ENCODE data around the gene SFTA2. TPM values are rescaled to one million over a fixed set of nuclear protein-coding genes. Genes with fewer than 3 reads are reported as not detected.

SFTA2 gene
- total and polyA plus RNA-seq, 2 donors (not counting 1 experiment from before 2014, with no cell fraction given), result not detected

GRCh38 chr6:30935018-30935417 is 3.0 kb upstream of the SFTA2 start:
- no peak overlapping the region for H3K9ac ChIP-seq (ENCODE audit: low read length)
- H3K9me3 ChIP-seq (ENCODE audit: control extremely low read depth in 1 of 3, control insufficient read depth in 2 of 3, insufficient read depth in 1 of 3, low read length in 2 of 3), result no peaks in the 10 kb centered on the region
- peaks cover 0 to 11% (median 1%) of the 10 kb centered on the region in 4 experiments for H3K27me3 ChIP-seq (replicated peaks in 1 of 4; ENCODE audit: control extremely low read depth in 1 of 4, control insufficient read depth in 3 of 4, insufficient read depth in 4 of 4, low read length in 3 of 4)
- Mint-ChIP-seq H3K9me3 (ENCODE audit: insufficient read depth) (no peaks in the 10 kb centered on the region), H3K27ac (no peak overlapping the region), H3K27me3 (peaks cover 24% of the 10 kb centered on the region), H3K4me1 (no peaks in the 10 kb centered on the region), H3K4me3 (no peak overlapping the region)
- H3K4me1 ChIP-seq (ENCODE audit: control insufficient read depth in 2 of 2, insufficient read depth in 2 of 2, low read length in 2 of 2), result no peaks in the 10 kb centered on the region
- no peak overlapping the region for H3K4me3 ChIP-seq (ENCODE audit: control extremely low read depth in 1 of 5, extremely low read depth in 1 of 5, insufficient read depth in 1 of 5, low read depth in 2 of 5, low read length in 4 of 5)
- H3K4me2 ChIP-seq (replicated peaks; ENCODE audit: low read depth, low read length, poor library complexity, severe bottlenecking), result no peak overlapping the region
- no peaks in the 10 kb centered on the region for H4K20me1 ChIP-seq (ENCODE audit: control insufficient read depth, insufficient read depth, low read length, poor library complexity, severe bottlenecking)
- no peak overlapping the region for H3K27ac ChIP-seq (ENCODE audit: low read length in 2 of 2)
- DNase-seq (no peak), ATAC-seq (ENCODE audit: low read depth) (no peak)
- no peak overlapping the region for H2AFZ ChIP-seq (ENCODE audit: insufficient read depth, low read depth, low read length, poor library complexity, severe bottlenecking)
- no peaks in the 10 kb centered on the region for H3K36me3 ChIP-seq (replicated peaks in 1 of 2; ENCODE audit: control extremely low read depth in 1 of 2, control insufficient read depth in 1 of 2, extremely low read depth in 1 of 2, insufficient read depth in 2 of 2, low read length in 1 of 2)
- intact Hi-C loops (cut with micrococcal nuclease), result no loop called here
- no peaks in the 10 kb centered on the region for H3K79me2 ChIP-seq (ENCODE audit: control insufficient read depth, insufficient read depth, low read length)
- ChIA-PET CTCF (no interaction called here), POLR2A (no interaction called here)
- WGBS (ENCODE audit: insufficient coverage), result 48% methylated on average over 3 of the region's 3 CpGs
- TF ChIP-seq EZH2 (IDR thresholded peaks at IDR 0.05; ENCODE audit: borderline replicate concordance, insufficient read depth, low read depth, low read length, poor library complexity, severe bottlenecking) (no peak), CTCF (IDR thresholded peaks at IDR 0.05) (no peak)

- POLR2A ChIA-PET, result no interaction called here
Observed at GRCh38 chr6:30932665-30933365, 845 bp upstream of the SFTA2 start.

More at GRCh38 chr6:30932665-30933365, 845 bp upstream of the SFTA2 start:
- Mint-ChIP-seq H3K27me3 (peaks cover 18% of the 10 kb centered on the region), H3K9me3 (ENCODE audit: insufficient read depth) (peaks cover 6% of the 10 kb centered on the region), H3K4me3 (no peak overlapping the region), H3K27ac (no peak overlapping the region), H3K4me1 (no peaks in the 10 kb centered on the region)
- Histone ChIP-seq H3K4me3 (ENCODE audit: control extremely low read depth in 1 of 5, extremely low read depth in 1 of 5, insufficient read depth in 1 of 5, low read depth in 2 of 5, low read length in 4 of 5) (no peak overlapping the region), H3K9ac (ENCODE audit: low read length) (no peak overlapping the region), H3K27ac (ENCODE audit: low read length in 2 of 2) (no peak overlapping the region), H3K27me3 (replicated peaks in 1 of 4; ENCODE audit: control extremely low read depth in 1 of 4, control insufficient read depth in 3 of 4, insufficient read depth in 4 of 4, low read length in 3 of 4) (peaks cover 0 to 5% (median 1%) of the 10 kb centered on the region in 4 experiments), H3K9me3 (ENCODE audit: control extremely low read depth in 1 of 3, control insufficient read depth in 2 of 3, insufficient read depth in 1 of 3, low read length in 2 of 3) (peaks cover 0 to 11% (median 6%) of the 10 kb centered on the region in 3 donors), H3K36me3 (replicated peaks in 1 of 2; ENCODE audit: control extremely low read depth in 1 of 2, control insufficient read depth in 1 of 2, extremely low read depth in 1 of 2, insufficient read depth in 2 of 2, low read length in 1 of 2) (no peaks in the 10 kb centered on the region), H3K79me2 (ENCODE audit: control insufficient read depth, insufficient read depth, low read length) (no peaks in the 10 kb centered on the region), H2AFZ (ENCODE audit: insufficient read depth, low read depth, low read length, poor library complexity, severe bottlenecking) (no peak overlapping the region), H3K4me1 (ENCODE audit: control insufficient read depth in 2 of 2, insufficient read depth in 2 of 2, low read length in 2 of 2) (no peaks in the 10 kb centered on the region), H3K4me2 (replicated peaks; ENCODE audit: low read depth, low read length, poor library complexity, severe bottlenecking) (no peak overlapping the region), H4K20me1 (ENCODE audit: control insufficient read depth, insufficient read depth, low read length, poor library complexity, severe bottlenecking) (no peaks in the 10 kb centered on the region)
- intact Hi-C loops (cut with micrococcal nuclease), result no loop called here
- no peak for ATAC-seq (ENCODE audit: low read depth)
- 67% methylated on average over 1 of the region's 6 CpGs for WGBS (ENCODE audit: insufficient coverage)
- CTCF ChIA-PET, result no interaction called here
- no peak for TF ChIP-seq EZH2 (IDR thresholded peaks at IDR 0.05; ENCODE audit: borderline replicate concordance, insufficient read depth, low read depth, low read length, poor library complexity, severe bottlenecking)
- no peak for TF ChIP-seq CTCF (IDR thresholded peaks at IDR 0.05)
- DNase-seq, result no peak

Measured in B cell (primary cell).